Measurements from ENCODE around the gene SPATA17. TPM values are rescaled to one million over a fixed set of nuclear protein-coding genes. Genes with fewer than 3 reads are reported as not detected.

SPATA17 gene
- total and polyA plus RNA-seq, 2 of the 13 experiments (the other 11 are each of a cell fraction or from before 2014, with no cell fraction given), result 0.48 to 1.7 TPM

DNA sequence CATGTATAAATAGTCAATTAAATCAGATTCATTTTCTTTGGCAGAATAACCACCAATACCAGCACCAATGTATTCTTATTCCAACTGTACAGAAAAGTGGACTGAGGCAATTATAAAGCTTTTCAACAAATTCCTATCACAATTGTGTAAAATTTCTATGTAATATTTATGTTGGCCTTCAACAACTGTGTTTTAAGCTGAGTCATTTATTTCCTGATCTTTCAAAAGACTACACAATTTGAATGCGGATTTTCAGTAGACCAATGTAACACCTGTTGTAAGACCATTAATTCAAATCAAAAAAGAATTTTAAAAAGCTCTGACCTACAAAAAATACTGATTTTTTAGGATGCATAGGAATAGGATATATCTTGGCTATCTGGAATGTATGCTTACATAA is 25.8 kb upstream of the SPATA17 start:
- CTCF ChIA-PET (ENCODE audit: low intra/inter-chr PET ratio, low total read pairs), result no interaction called here
- Histone ChIP-seq H3K36me3 (replicated peaks in 1 of 2; ENCODE audit: control insufficient read depth in 1 of 2, insufficient read depth in 2 of 2, low read length in 2 of 2) (peaks cover 0 to 8% of the 10 kb centered on the region in 2 experiments; a peak in 2 of 5 replicates), H3K27me3 (ENCODE audit: control insufficient read depth in 1 of 2, insufficient read depth in 2 of 2, low read length in 2 of 2) (no peaks in the 10 kb centered on the region), H3K27ac (ENCODE audit: extremely low read length, insufficient read depth, low read length) (no peak overlapping the region), H3K4me2 (ENCODE audit: low read depth, low read length) (no peak overlapping the region), H3K79me2 (ENCODE audit: insufficient read depth, low read length) (no peaks in the 10 kb centered on the region), H3K4me1 (ENCODE audit: insufficient read depth, low read length) (no peaks in the 10 kb centered on the region), H4K20me1 (ENCODE audit: insufficient read depth, low read length) (no peaks in the 10 kb centered on the region), H3K9ac (ENCODE audit: insufficient read depth, low read depth, low read length) (no peak overlapping the region), H3K9me3 (ENCODE audit: low read length) (no peaks in the 10 kb centered on the region), H3K4me3 (replicated peaks in 1 of 3; ENCODE audit: insufficient read depth in 1 of 3, low read depth in 2 of 3, low read length in 3 of 3) (no peak overlapping the region), H2AFZ (ENCODE audit: low read length) (no peak overlapping the region)
- no peak for TF ChIP-seq ZNF510 (CRISPR knock-in tag; IDR thresholded peaks at IDR 0.05; ENCODE audit: low read depth)
- no peak for TF ChIP-seq GPBP1L1 (CRISPR knock-in tag; IDR thresholded peaks at IDR 0.05)
- peak; percentile 9 to 43; a peak in 2 of 4 replicates for TF ChIP-seq MAFK (conservative IDR thresholded peaks at IDR 0.05 in 1 of 2, IDR thresholded peaks at IDR 0.05 in 1 of 2; ENCODE audit: low read length in 2 of 2)
- TF ChIP-seq FOXO4 (CRISPR knock-in tag; conservative IDR thresholded peaks at IDR 0.05), result no peak
- TF ChIP-seq ZNF660 (CRISPR knock-in tag; IDR thresholded peaks at IDR 0.05; ENCODE audit: borderline replicate concordance, low read depth), result no peak
- peak; percentile 52 for TF ChIP-seq NFE2L2 (IDR thresholded peaks at IDR 0.05; ENCODE audit: low read length)
- TF ChIP-seq, protein P1, sequence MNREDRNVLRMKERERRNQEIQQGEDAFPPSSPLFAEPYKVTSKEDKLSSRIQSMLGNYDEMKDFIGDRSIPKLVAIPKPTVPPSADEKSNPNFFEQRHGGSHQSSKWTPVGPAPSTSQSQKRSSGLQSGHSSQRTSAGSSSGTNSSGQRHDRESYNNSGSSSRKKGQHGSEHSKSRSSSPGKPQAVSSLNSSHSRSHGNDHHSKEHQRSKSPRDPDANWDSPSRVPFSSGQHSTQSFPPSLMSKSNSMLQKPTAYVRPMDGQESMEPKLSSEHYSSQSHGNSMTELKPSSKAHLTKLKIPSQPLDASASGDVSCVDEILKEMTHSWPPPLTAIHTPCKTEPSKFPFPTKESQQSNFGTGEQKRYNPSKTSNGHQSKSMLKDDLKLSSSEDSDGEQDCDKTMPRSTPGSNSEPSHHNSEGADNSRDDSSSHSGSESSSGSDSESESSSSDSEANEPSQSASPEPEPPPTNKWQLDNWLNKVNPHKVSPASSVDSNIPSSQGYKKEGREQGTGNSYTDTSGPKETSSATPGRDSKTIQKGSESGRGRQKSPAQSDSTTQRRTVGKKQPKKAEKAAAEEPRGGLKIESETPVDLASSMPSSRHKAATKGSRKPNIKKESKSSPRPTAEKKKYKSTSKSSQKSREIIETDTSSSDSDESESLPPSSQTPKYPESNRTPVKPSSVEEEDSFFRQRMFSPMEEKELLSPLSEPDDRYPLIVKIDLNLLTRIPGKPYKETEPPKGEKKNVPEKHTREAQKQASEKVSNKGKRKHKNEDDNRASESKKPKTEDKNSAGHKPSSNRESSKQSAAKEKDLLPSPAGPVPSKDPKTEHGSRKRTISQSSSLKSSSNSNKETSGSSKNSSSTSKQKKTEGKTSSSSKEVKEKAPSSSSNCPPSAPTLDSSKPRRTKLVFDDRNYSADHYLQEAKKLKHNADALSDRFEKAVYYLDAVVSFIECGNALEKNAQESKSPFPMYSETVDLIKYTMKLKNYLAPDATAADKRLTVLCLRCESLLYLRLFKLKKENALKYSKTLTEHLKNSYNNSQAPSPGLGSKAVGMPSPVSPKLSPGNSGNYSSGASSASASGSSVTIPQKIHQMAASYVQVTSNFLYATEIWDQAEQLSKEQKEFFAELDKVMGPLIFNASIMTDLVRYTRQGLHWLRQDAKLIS (CRISPR knock-in tag; IDR thresholded peaks at IDR 0.05), result no peak
- FAIRE-seq, result no peak
- POLR2A ChIA-PET, result no interaction called here
- no peak for ATAC-seq
- in situ Hi-C loops (cut with HindIII; ENCODE audit: extremely low pct_ligation_motif_present, low pct_unique_long_range_greater_than_20kb) (no loop called here), intact Hi-C loops (cut with micrococcal nuclease; ENCODE audit: unreplicated experiment) (no loop called here)
- 100% methylated on average over 1 of the region's 1 CpG for WGBS (ENCODE audit: low lambda C conversion rate)
- no TSS peak for BruUV-seq (replicated peaks)
- no peak for DNase-seq (ENCODE audit: low spot score)

All from HepG2 (cell line).